OCI-LY3 (cell line): ENCODE results near the gene ANKRD18A.

Source experiments
- CTCF ChIP-seq: fragments of 200-600, 300-600 bp; sonication (generic); IDR thresholded peaks from 2 replicates; pipeline ENCODE4 v1.5.1; 2014; ENCODE audit warnings: antibody characterized with exemption, low read length, low read depth
- EZH2phosphoT487 ChIP-seq: fragments of 200-600 bp; shearing (Covaris generic); IDR thresholded peaks from 2 replicates; pipeline ENCODE4 v1.6.1; 2018; ENCODE audit warnings: antibody characterized with exemption, mixed run types, low read depth

- TF ChIP-seq EZH2phosphoT487 (no peak), CTCF (no peak)
Observed at GRCh38 chr9:38642951-38643814, 22.8 kb upstream of the ANKRD18A start.
